ENCODE measurements around the gene LHX4.

DNA sequence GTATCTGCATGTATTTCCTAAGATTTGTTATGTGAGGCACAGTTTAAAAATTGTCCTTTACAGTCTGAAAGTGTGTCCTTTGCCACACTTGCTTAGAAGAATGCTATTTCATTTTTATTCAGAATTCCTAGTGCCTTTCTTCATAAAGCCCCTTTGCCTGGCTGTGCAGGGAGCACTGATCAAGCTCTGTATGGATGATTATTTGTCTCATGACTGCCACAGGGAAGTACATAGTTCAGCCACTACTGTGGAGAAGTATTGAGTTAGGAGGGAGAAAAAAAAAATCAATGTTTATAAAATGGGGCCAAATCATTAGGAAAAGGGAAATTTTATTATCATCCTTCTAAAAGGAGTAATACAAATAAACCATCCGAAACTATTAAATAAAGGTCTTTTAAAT is 51.4 kb downstream of the LHX4 start:
- no peak for TF ChIP-seq YY1 (IDR thresholded peaks at IDR 0.05; ENCODE audit: insufficient read depth, insufficient read length)
- no peak for TF ChIP-seq ZNF274 (IDR thresholded peaks at IDR 0.05; ENCODE audit: low read depth, low read length)

Measured in NT2/D1 (cell line).